Activated CD4-positive, alpha-beta T cell treated with anti-CD3 and anti-CD28 coated beads for 36 hours (primary cell): ENCODE data around the gene FOXL2. TPM values are rescaled to one million over a fixed set of nuclear protein-coding genes. Genes with fewer than 3 reads are reported as not detected.

Experiments
- ATAC-seq: fragments of 200-7000 bp; cut with Tn5 transposase; one replicate; pipeline ENCODE4 v1.10.0; 2021; ENCODE audit warnings: mild to moderate bottlenecking, moderate library complexity
- CTCF ChIA-PET: fragments of 350-600 bp; sonication (Branson Sonifier 250); formaldehyde crosslinking; loops from one replicate; lab custom pipeline; 2021; ENCODE audit warnings: antibody characterized with exemption; lab: Charles Lee
- POLR2A ChIA-PET: fragments of 350-600 bp; sonication (Branson Sonifier 250); formaldehyde crosslinking; loops from one replicate; lab custom pipeline; 2021; ENCODE audit warnings: antibody characterized with exemption, inconsistent platforms; lab: Charles Lee
- DNase-seq: peaks from one replicate; pipeline ENCODE4 v3.0.0-alpha.2; 2020
- H3K27ac Mint-ChIP-seq: one replicate; pipeline ENCODE4 v1.8.0; 2021; ENCODE audit warnings: mixed read lengths
- H3K27me3 Mint-ChIP-seq: one replicate; pipeline ENCODE4 v1.8.0; 2021; ENCODE audit warnings: mixed read lengths
- H3K36me3 Mint-ChIP-seq: one replicate; pipeline ENCODE4 v1.8.0; 2021; ENCODE audit warnings: low read depth, mixed read lengths
- H3K4me1 Mint-ChIP-seq: one replicate; pipeline ENCODE4 v1.8.0; 2021; ENCODE audit warnings: mixed read lengths
- H3K4me3 Mint-ChIP-seq: one replicate; pipeline ENCODE4 v1.8.0; 2021; ENCODE audit warnings: mild to moderate bottlenecking, moderate library complexity, mixed read lengths
- H3K9me3 Mint-ChIP-seq: one replicate; pipeline ENCODE4 v1.8.0; 2021; ENCODE audit warnings: low read depth, mixed read lengths
- intact Hi-C, 2 experiments: fragments of 100-400 bp; cut with DNase I in 1 of 2; cut with micrococcal nuclease in 1 of 2; formaldehyde crosslinking; loops; one replicate each; pipeline versions ENCODE4 v1.14.2 to v1.15.1; 2022 to 2024; cut with DNase I, micrococcal nuclease
- total RNA-seq, 2 experiments: library from RNA; stranded (reverse); gene quantifications; one replicate each; pipeline ENCODE4 v1.2.3, GENCODE V29; 2021

FOXL2 gene
- total RNA-seq, 2 experiments from 2014 or later, result not detected

- ATAC-seq, result peak; percentile 18
- DNase-seq, result peak; percentile 55
- peaks cover 27% of the 10 kb centered on the region for H3K4me1 Mint-ChIP-seq
- POLR2A ChIA-PET, result no interaction called here
- peak overlapping the region; percentile 55 for H3K4me3 Mint-ChIP-seq
- H3K9me3 Mint-ChIP-seq, result no peaks in the 10 kb centered on the region
- H3K27ac Mint-ChIP-seq, result peak overlapping the region; percentile 26
- CTCF ChIA-PET, result interaction anchor here (0.8 to 2.2 kb wide), 7 partner anchors 10 to 1830 kb away, joined by 3 to 17 read pairs (median 4); partner anchors contain the start of gene CEP70
- peaks cover 72% of the 10 kb centered on the region for H3K27me3 Mint-ChIP-seq
- H3K36me3 Mint-ChIP-seq, result no peaks in the 10 kb centered on the region
- intact Hi-C loops, result loop anchor here in 1 of 2 experiments (1.0 to 5.0 kb wide), 2 partner anchors 9 to 1178 kb away; no protein-coding TSS in a partner anchor
Measured at GRCh38 chr3:138944929-138945708, 1.8 kb downstream of the FOXL2 start.

- Mint-ChIP-seq H3K27me3 (peaks cover 75% of the 10 kb centered on the region), H3K4me3 (peak overlapping the region; percentile 55), H3K36me3 (no peaks in the 10 kb centered on the region), H3K9me3 (no peaks in the 10 kb centered on the region), H3K27ac (no peak overlapping the region), H3K4me1 (peaks cover 27% of the 10 kb centered on the region)
- DNase-seq (no peak), ATAC-seq (no peak)
- POLR2A ChIA-PET, result no interaction called here
- CTCF ChIA-PET, result interaction anchor here (0.7 to 2.2 kb wide), 10 partner anchors 9 to 878 kb away, joined by 3 to 17 read pairs (median 4); partner anchors contain the start of gene CEP70
- intact Hi-C loops, result loop anchor here in 1 of 2 experiments (5.0 kb wide), 1 partner anchor 1177 kb away; no protein-coding TSS in a partner anchor
Measured at GRCh38 chr3:138944654-138944928, 2.3 kb downstream of the FOXL2 start.

- peak; percentile 33 for DNase-seq
Measured at GRCh38 chr3:138943724-138944653, 2.9 kb downstream of the FOXL2 start.

GRCh38 chr3:138942861-138943623, 3.9 kb downstream of the FOXL2 start:
- ChIA-PET CTCF (interaction anchor here (1.1 to 2.8 kb wide), 2 partner anchors 9 to 19 kb away, joined by 3 to 9 read pairs; no protein-coding TSS in a partner anchor), POLR2A (no interaction called here)
- Mint-ChIP-seq H3K36me3 (no peaks in the 10 kb centered on the region), H3K4me1 (peaks cover 27% of the 10 kb centered on the region), H3K9me3 (no peaks in the 10 kb centered on the region), H3K27me3 (peaks cover 75% of the 10 kb centered on the region), H3K4me3 (no peak overlapping the region), H3K27ac (no peak overlapping the region)
- intact Hi-C loops, result loop anchor here in 1 of 2 experiments (2.0 to 5.0 kb wide), 2 partner anchors 36 to 1176 kb away; no protein-coding TSS in a partner anchor
- DNase-seq (no peak), ATAC-seq (no peak)

More at GRCh38 chr3:138943724-138944653, 2.9 kb downstream of the FOXL2 start:
- H3K27me3 Mint-ChIP-seq, result peaks cover 75% of the 10 kb centered on the region
- ChIA-PET CTCF (interaction anchor here (0.7 to 2.2 kb wide), 10 partner anchors 9 to 877 kb away, joined by 3 to 17 read pairs (median 4); partner anchors contain the start of gene CEP70), POLR2A (no interaction called here)
- H3K4me1 Mint-ChIP-seq, result peaks cover 21% of the 10 kb centered on the region
- ATAC-seq, result no peak
- H3K27ac Mint-ChIP-seq, result no peak overlapping the region
- H3K36me3 Mint-ChIP-seq, result no peaks in the 10 kb centered on the region
- no peaks in the 10 kb centered on the region for H3K9me3 Mint-ChIP-seq
- peak overlapping the region; percentile 55 for H3K4me3 Mint-ChIP-seq
- intact Hi-C loops, result loop anchor here in 1 of 2 experiments (2.0 to 5.0 kb wide), 2 partner anchors 35 to 1177 kb away; no protein-coding TSS in a partner anchor

GRCh38 chr3:138942271-138942670, 4.7 kb downstream of the FOXL2 start:
- Mint-ChIP-seq H3K36me3 (no peaks in the 10 kb centered on the region), H3K4me3 (no peak overlapping the region), H3K27ac (no peak overlapping the region), H3K27me3 (peaks cover 72% of the 10 kb centered on the region), H3K4me1 (peaks cover 33% of the 10 kb centered on the region), H3K9me3 (no peaks in the 10 kb centered on the region)
- DNase-seq, result no peak
- no peak for ATAC-seq
- ChIA-PET CTCF (interaction anchor here (1.0 to 2.8 kb wide), 3 partner anchors 8 to 37 kb away, joined by 3 to 9 read pairs (median 3); no protein-coding TSS in a partner anchor), POLR2A (no interaction called here)
- intact Hi-C loops, result loop anchor here in 1 of 2 experiments (2.0 to 5.0 kb wide), 2 partner anchors 37 to 1175 kb away; no protein-coding TSS in a partner anchor

GRCh38 chr3:138941259-138941885, 5.6 kb downstream of the FOXL2 start:
- CTCF ChIA-PET, result interaction anchor here (0.7 to 2.8 kb wide), 8 partner anchors 9 to 388 kb away, joined by 3 to 9 read pairs (median 4); partner anchors contain the start of gene CEP70
- POLR2A ChIA-PET, result no interaction called here
- ATAC-seq (no peak), DNase-seq (peak; percentile 67)
- H3K27me3 Mint-ChIP-seq, result peaks cover 77% of the 10 kb centered on the region
- intact Hi-C loops, result loop anchor here (1.0 to 5.0 kb wide), 3 partner anchors 387 to 1174 kb away; no protein-coding TSS in a partner anchor
- H3K4me1 Mint-ChIP-seq, result peaks cover 39% of the 10 kb centered on the region
- H3K27ac Mint-ChIP-seq, result no peak overlapping the region
- no peak overlapping the region for H3K4me3 Mint-ChIP-seq
- H3K36me3 Mint-ChIP-seq, result no peaks in the 10 kb centered on the region
- H3K9me3 Mint-ChIP-seq, result no peaks in the 10 kb centered on the region

GRCh38 chr3:138940446-138940845, 6.5 kb downstream of the FOXL2 start:
- intact Hi-C loops, result loop anchor here (2.0 to 5.0 kb wide), 2 partner anchors 388 to 1173 kb away; no protein-coding TSS in a partner anchor
- no peak overlapping the region for H3K4me3 Mint-ChIP-seq
- peaks cover 42% of the 10 kb centered on the region for H3K4me1 Mint-ChIP-seq
- no peak for DNase-seq
- ChIA-PET CTCF (interaction anchor here (0.7 to 2.8 kb wide), 7 partner anchors 10 to 347 kb away, joined by 3 to 9 read pairs (median 4); partner anchors contain the start of gene CEP70), POLR2A (no interaction called here)
- H3K9me3 Mint-ChIP-seq, result no peaks in the 10 kb centered on the region
- no peaks in the 10 kb centered on the region for H3K36me3 Mint-ChIP-seq
- H3K27me3 Mint-ChIP-seq, result peaks cover 84% of the 10 kb centered on the region
- no peak for ATAC-seq
- H3K27ac Mint-ChIP-seq, result no peak overlapping the region

GRCh38 chr3:138939561-138940241, 7.2 kb downstream of the FOXL2 start:
- H3K27ac Mint-ChIP-seq, result no peak overlapping the region
- no peak for ATAC-seq
- H3K4me3 Mint-ChIP-seq, result no peak overlapping the region
- ChIA-PET POLR2A (no interaction called here), CTCF (interaction anchor here (0.6 to 1.7 kb wide), 4 partner anchors 11 to 245 kb away, joined by 3 to 7 read pairs (median 4); no protein-coding TSS in a partner anchor)
- H3K36me3 Mint-ChIP-seq, result no peaks in the 10 kb centered on the region
- H3K4me1 Mint-ChIP-seq, result peaks cover 36% of the 10 kb centered on the region
- H3K27me3 Mint-ChIP-seq, result peaks cover 83% of the 10 kb centered on the region
- intact Hi-C loops, result loop anchor here (2.0 to 5.0 kb wide), 2 partner anchors 389 to 1172 kb away; no protein-coding TSS in a partner anchor
- peak; percentile 29 for DNase-seq
- H3K9me3 Mint-ChIP-seq, result no peaks in the 10 kb centered on the region

- ChIA-PET CTCF (interaction anchor here (0.6 to 1.7 kb wide), 3 partner anchors 9 to 245 kb away, joined by 3 to 6 read pairs (median 3); no protein-coding TSS in a partner anchor), POLR2A (no interaction called here)
- ATAC-seq (no peak), DNase-seq (no peak)
- intact Hi-C loops, result loop anchor here in 1 of 2 experiments (5.0 kb wide), 1 partner anchor 1172 kb away; no protein-coding TSS in a partner anchor
- no peaks in the 10 kb centered on the region for H3K9me3 Mint-ChIP-seq
- no peaks in the 10 kb centered on the region for H3K36me3 Mint-ChIP-seq
- no peak overlapping the region for H3K27ac Mint-ChIP-seq
- no peak overlapping the region for H3K4me3 Mint-ChIP-seq
- peaks cover 30% of the 10 kb centered on the region for H3K4me1 Mint-ChIP-seq
- peaks cover 79% of the 10 kb centered on the region for H3K27me3 Mint-ChIP-seq
Measured at GRCh38 chr3:138938877-138939560, 7.9 kb downstream of the FOXL2 start.
